ENCODE data around the gene HOXB7. TPM values are rescaled to one million over a fixed set of nuclear protein-coding genes. Genes with fewer than 3 reads are reported as not detected.
A peak's percentile ranks its signal among the peaks of the same experiment; 100 is the strongest.

Gene HOXB7
- total RNA-seq, 2 donors from 2014 or later = 0.63 to 7.2 TPM

DNA sequence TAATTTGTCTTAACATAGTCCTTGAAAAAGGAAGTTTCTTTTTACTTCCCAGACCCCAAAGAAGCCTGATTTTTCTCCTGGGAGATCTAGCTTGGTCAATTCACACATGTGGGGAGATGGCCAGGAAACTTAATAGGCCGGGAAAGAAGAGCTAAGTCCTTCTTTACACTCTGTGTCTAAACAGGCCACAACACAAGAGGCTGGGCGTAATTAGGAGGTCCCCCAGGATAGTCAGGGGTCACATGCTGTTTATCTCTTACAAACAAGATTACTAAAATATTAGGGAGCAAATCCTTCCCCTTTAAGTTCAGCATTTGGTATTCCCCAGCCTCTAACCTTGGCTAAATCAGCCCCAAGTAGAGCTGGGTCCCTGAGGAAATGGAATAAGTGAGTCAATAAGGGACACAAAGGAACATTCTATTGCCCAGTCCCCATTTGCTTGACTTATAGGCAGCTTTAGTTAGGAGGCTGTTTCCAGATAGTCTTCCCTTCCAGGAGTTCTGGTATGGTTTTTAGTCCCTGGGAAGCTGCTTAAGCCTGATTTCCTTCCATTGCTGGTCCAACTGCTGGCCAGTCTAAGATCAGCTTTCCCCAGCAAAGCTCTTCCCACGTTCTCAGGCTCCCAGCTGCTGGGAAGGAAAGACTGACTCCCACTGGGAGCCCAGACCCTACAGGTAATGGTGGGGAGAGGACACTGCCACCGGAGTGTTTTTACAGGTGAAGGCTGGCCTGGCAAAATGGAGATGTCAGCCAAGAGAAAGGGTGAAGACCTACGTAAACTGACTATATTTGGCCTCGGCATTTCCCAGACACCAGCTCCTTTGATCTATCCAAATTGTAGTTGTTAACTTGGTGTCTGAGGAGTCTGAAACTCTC lies 29.4 kb upstream of the HOXB7 start:
- no peaks in the 10 kb centered on the region for H3K36me3 ChIP-seq
- H3K9me3 ChIP-seq = no peaks in the 10 kb centered on the region
- H3K27ac ChIP-seq = no peak overlapping the region
- ATAC-seq (ENCODE audit: insufficient number of reproducible peaks, low FRiP score, low read depth) (no peak), DNase-seq (ENCODE audit: low spot score) (no peak)
- H3K4me1 ChIP-seq (ENCODE audit: control insufficient read depth in 1 of 2, low read depth in 2 of 2) = no peaks in the 10 kb centered on the region
- no peak overlapping the region for H3K4me3 ChIP-seq
- TF ChIP-seq, protein P1, sequence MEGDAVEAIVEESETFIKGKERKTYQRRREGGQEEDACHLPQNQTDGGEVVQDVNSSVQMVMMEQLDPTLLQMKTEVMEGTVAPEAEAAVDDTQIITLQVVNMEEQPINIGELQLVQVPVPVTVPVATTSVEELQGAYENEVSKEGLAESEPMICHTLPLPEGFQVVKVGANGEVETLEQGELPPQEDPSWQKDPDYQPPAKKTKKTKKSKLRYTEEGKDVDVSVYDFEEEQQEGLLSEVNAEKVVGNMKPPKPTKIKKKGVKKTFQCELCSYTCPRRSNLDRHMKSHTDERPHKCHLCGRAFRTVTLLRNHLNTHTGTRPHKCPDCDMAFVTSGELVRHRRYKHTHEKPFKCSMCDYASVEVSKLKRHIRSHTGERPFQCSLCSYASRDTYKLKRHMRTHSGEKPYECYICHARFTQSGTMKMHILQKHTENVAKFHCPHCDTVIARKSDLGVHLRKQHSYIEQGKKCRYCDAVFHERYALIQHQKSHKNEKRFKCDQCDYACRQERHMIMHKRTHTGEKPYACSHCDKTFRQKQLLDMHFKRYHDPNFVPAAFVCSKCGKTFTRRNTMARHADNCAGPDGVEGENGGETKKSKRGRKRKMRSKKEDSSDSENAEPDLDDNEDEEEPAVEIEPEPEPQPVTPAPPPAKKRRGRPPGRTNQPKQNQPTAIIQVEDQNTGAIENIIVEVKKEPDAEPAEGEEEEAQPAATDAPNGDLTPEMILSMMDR (IDR thresholded peaks at IDR 0.05) = no peak
- peaks cover 25% of the 10 kb centered on the region for H3K27me3 ChIP-seq (replicated peaks; ENCODE audit: insufficient read depth)

DNA sequence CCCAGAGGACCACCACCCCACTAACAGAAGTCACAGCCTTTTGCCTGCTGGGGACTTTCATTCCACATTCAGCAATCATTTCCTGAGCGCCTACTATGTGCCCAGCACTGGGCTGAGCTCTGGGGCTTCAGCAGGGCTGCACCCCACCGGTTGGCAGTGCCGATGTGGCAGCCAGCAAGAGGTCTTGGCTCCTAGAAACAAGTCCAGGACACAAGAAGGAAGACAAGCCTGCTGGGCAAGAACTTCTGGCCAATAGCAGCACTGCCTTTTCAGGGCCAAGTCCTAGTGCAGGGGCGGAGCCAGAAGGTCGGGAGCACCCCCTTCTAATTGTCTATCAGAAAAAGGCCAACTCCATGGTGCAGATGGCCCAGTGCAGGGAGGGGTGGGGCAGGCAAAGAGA lies 28.3 kb upstream of the HOXB7 start:
- ATAC-seq (ENCODE audit: insufficient number of reproducible peaks, low FRiP score, low read depth) (no peak), DNase-seq (ENCODE audit: low spot score) (no peak)
- Histone ChIP-seq H3K9me3 (no peaks in the 10 kb centered on the region), H3K4me1 (ENCODE audit: control insufficient read depth in 1 of 2, low read depth in 2 of 2) (no peaks in the 10 kb centered on the region), H3K36me3 (no peaks in the 10 kb centered on the region), H3K27me3 (replicated peaks; ENCODE audit: insufficient read depth) (peaks cover 33% of the 10 kb centered on the region), H3K27ac (no peak overlapping the region), H3K4me3 (no peak overlapping the region)
- TF ChIP-seq, protein P1 (IDR thresholded peaks at IDR 0.05) = no peak

DNA sequence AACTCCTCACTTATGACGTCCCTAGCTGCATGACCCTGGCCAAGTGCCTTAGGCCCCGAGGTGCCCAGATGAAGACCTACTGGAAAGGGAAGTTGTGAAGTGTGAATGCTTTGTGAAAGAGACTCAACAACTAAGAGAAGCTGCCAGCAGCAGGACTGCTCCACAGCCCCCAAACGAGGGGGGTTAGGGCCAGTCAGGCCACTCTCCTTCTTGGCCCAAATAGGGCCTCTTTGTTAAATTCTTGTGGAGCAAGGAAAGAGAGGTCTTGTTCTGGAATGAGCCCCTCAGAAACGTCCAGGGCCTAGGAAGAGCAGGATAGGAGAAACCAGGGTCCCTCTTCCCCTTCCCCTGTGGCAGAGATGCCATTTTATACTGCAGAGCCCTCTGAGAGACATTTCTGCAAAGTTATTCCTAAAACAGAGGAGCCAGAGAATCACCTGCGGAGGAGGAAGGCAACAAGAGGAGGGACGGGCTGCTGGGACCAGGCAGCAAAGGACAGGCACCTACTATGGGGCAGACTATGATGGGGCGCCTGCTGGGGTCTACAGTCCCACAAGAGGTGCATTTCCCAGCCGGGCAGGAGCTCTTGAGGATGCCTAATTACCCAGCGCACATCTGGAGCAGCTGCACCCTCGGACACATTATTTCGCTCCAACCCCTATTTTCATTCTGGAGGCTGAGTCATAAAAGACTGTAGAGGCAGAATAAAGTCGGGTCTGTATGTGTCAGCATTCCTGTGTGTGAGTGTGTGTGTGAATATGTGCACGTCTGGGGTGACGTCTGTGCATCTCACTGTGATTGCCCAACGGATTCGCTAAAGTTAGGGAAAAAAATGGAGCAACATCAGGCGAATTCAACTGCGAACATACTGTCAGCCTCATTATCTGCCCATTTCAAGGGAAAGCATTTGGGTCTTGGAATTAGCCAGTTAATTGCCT lies 26.8 kb upstream of the HOXB7 start:
- no peaks in the 10 kb centered on the region for H3K4me1 ChIP-seq (ENCODE audit: control insufficient read depth in 1 of 2, low read depth in 2 of 2)
- H3K27me3 ChIP-seq (replicated peaks; ENCODE audit: insufficient read depth) = peaks cover 38% of the 10 kb centered on the region
- no peaks in the 10 kb centered on the region for H3K36me3 ChIP-seq
- TF ChIP-seq, protein P1 (IDR thresholded peaks at IDR 0.05) = no peak
- DNase-seq (ENCODE audit: low spot score) (no peak), ATAC-seq (ENCODE audit: insufficient number of reproducible peaks, low FRiP score, low read depth) (no peak)
- no peak overlapping the region for H3K27ac ChIP-seq
- H3K9me3 ChIP-seq = no peaks in the 10 kb centered on the region
- no peak overlapping the region for H3K4me3 ChIP-seq

DNA sequence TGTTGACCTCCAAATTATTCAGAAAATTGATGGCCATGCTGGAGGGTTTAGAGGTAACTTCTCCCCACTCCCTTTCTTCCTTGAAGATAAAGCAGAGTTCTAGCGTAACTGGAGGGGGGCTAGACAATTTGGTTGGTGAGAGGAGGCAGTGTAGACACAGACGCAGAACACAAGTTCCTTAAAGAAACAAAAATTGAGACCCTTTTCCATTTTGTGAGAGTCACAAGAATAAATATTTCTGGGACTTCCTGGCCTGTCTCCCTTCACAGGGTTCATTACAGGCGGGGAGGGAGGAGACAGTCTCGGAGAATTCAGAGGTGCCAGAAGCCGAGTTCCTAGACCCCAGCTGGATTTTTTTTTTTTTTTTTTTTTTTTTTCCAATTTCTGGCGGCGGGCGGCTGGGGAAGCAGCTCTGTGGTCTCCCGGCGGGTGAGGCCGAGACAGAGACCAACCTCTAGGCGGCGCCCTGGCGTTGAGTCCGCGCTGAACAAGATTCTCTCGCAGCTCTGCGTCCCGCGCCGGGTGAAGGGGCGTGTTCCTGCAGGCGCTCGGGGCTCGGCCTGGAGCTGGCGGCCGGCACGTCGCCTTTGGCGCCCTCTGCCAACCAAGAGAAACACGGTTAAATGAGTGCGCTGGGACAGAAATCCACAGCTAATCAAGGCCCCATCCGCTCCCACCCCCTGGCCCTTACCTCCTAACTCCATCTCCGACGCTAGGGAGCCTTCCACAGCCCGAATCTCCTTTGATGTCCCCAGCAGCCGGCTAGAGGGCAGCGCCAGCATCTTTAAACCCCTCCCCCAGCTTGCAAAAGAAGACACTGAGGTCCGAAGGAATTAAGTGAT lies 25.6 kb upstream of the HOXB7 start:
- Histone ChIP-seq H3K9me3 (no peaks in the 10 kb centered on the region), H3K4me3 (no peak overlapping the region), H3K4me1 (ENCODE audit: control insufficient read depth in 1 of 2, low read depth in 2 of 2) (no peaks in the 10 kb centered on the region), H3K36me3 (no peaks in the 10 kb centered on the region), H3K27me3 (replicated peaks; ENCODE audit: insufficient read depth) (peaks cover 41% of the 10 kb centered on the region), H3K27ac (no peak overlapping the region)
- ATAC-seq (ENCODE audit: insufficient number of reproducible peaks, low FRiP score, low read depth) (no peak), DNase-seq (ENCODE audit: low spot score) (no peak)
- TF ChIP-seq, protein P1 (IDR thresholded peaks at IDR 0.05) = peak; percentile 49

Measured in thoracic aorta (tissue), 2 donors.